GM23248 (cell line): ENCODE measurements around the gene SMARCA4. TPM values are rescaled to one million over a fixed set of nuclear protein-coding genes. Genes with fewer than 3 reads are reported as not detected.
"Not testable (repeated sequence)": the region's sequence is repeated elsewhere in the genome, so short reads cannot be mapped to it uniquely, and the experiment has no call there.

Source experiments
- DNase-seq: peaks from one replicate; pipeline ENCODE4 v3.0.0-alpha.2; 2015
- H2AFZ ChIP-seq: fragments of 200-600 bp; sonication (generic); 2 replicates; pipeline ENCODE4 v1.6.1; 2016; ENCODE audit warnings: antibody characterized with exemption
- H3F3A ChIP-seq: fragments of 200-600 bp; sonication (generic); 2 replicates; pipeline ENCODE4 v1.6.1; 2016; ENCODE audit warnings: mild to moderate bottlenecking, antibody characterized with exemption, mixed run types; ENCODE audit not compliant: insufficient read depth
- H3K27ac ChIP-seq: fragments of 200-600 bp; sonication (generic); 2 replicates; pipeline ENCODE4 v1.5.1; 2016; ENCODE audit warnings: mild to moderate bottlenecking
- H3K27me3 ChIP-seq: fragments of 200-600 bp; sonication (generic); replicated peaks from 2 replicates; pipeline ENCODE4 v1.6.1; 2016; ENCODE audit warnings: mild to moderate bottlenecking; ENCODE audit not compliant: insufficient read depth
- H3K36me3 ChIP-seq: fragments of 200-600 bp; sonication (generic); 2 replicates; pipeline ENCODE4 v1.6.1; 2016; ENCODE audit warnings: low read depth, mild to moderate bottlenecking
- H3K4me1 ChIP-seq: fragments of 200-600 bp; sonication (generic); 2 replicates; pipeline ENCODE4 v1.6.1; 2016; ENCODE audit warnings: mild to moderate bottlenecking; ENCODE audit not compliant: insufficient read depth
- H3K4me2 ChIP-seq: fragments of 200-600 bp; sonication (generic); one replicate; pipeline ENCODE4 v1.6.1; 2016; ENCODE audit warnings: mild to moderate bottlenecking; ENCODE audit not compliant: unreplicated experiment
- H3K4me3 ChIP-seq: fragments of 200-600 bp; sonication (generic); 2 replicates; pipeline ENCODE4 v1.5.1; 2016; ENCODE audit warnings: mild to moderate bottlenecking
- H3K79me2 ChIP-seq: fragments of 200-600 bp; sonication (generic); 2 replicates; pipeline ENCODE4 v1.6.1; 2016; ENCODE audit warnings: mild to moderate bottlenecking; ENCODE audit not compliant: insufficient read depth
- H3K9ac ChIP-seq: fragments of 200-600 bp; sonication (generic); 2 replicates; pipeline ENCODE4 v1.6.1; 2016; ENCODE audit warnings: mild to moderate bottlenecking
- H3K9me2 ChIP-seq: fragments of 200-600 bp; sonication (generic); 2 replicates; pipeline ENCODE4 v1.6.1; 2016; ENCODE audit warnings: mixed run types, mild to moderate bottlenecking, moderate library complexity; ENCODE audit not compliant: insufficient read depth
- H3K9me3 ChIP-seq: fragments of 200-600 bp; sonication (generic); one replicate; pipeline ENCODE4 v1.6.1; 2017; ENCODE audit warnings: low read depth
- H4K20me1 ChIP-seq: fragments of 200-600 bp; sonication (generic); 2 replicates; pipeline ENCODE4 v1.6.0; 2016; ENCODE audit not compliant: insufficient read depth
- EZH2 ChIP-seq: fragments of 200-600 bp; sonication (generic); IDR thresholded peaks from 2 replicates; pipeline ENCODE4 v1.6.1; 2018; ENCODE audit warnings: antibody characterized with exemption, mild to moderate bottlenecking; ENCODE audit not compliant: insufficient read depth, poor library complexity, severe bottlenecking
- EZH2phosphoT487 ChIP-seq: fragments of 200-600 bp; sonication (generic); IDR thresholded peaks from 2 replicates; pipeline ENCODE4 v1.6.1; 2018; ENCODE audit warnings: antibody characterized with exemption, moderate library complexity, mild to moderate bottlenecking, low read depth; ENCODE audit not compliant: insufficient read depth
- WGBS, 2 experiments: methylation state at CpG; one replicate each; pipeline ENCODE4 v1.1.6; 2015 to 2017; ENCODE audit warnings: low lambda C conversion rate in 2 of 2, low coverage in 1 of 2; ENCODE audit errors: missing lambda C conversion rate in 2 of 2; 5-methylcytosine and 5-hydroxymethylcytosine counted together
- in situ Hi-C: fragments of 300-500 bp; cut with MboI; formaldehyde crosslinking; loops from 2 replicates; pipeline ENCODE4 v1.15.0; 2020
- polyA plus RNA-seq: library from polyadenylated mRNA; unstranded; fragments of >200 nt; fragmentation: Nextera tagmentation; extraction: Ambion mirVana; gene quantifications from 2 replicates; pipeline ENCODE4 v1.2.1, GENCODE V29; 2016
- total RNA-seq: library from RNA; depleted of rRNA; stranded (reverse); fragments of >200 nt; shearing (Covaris generic); gene quantifications from 2 replicates; pipeline ENCODE4 v1.2.3, GENCODE V29; 2014

Gene SMARCA4
- total and polyA plus RNA-seq, 2 experiments from 2014 or later, result 37.1 to 44.0 TPM

- Histone ChIP-seq H3F3A (peaks cover 7% of the 10 kb centered on the region; the same call in 1 of the 2 replicates), H3K4me1 (peaks cover 7% of the 10 kb centered on the region), H3K9ac (no peak overlapping the region), H4K20me1 (no peaks in the 10 kb centered on the region), H3K9me2 (no peaks in the 10 kb centered on the region), H3K27ac (no peak overlapping the region), H3K36me3 (peaks cover 6% of the 10 kb centered on the region; the same call in 1 of the 2 replicates), H3K4me2 (no peak overlapping the region), H3K4me3 (no peak overlapping the region), H2AFZ (no peak overlapping the region), H3K79me2 (no peaks in the 10 kb centered on the region), H3K9me3 (no peaks in the 10 kb centered on the region), H3K27me3 (no peaks in the 10 kb centered on the region)
- in situ Hi-C loops, result no loop called here
- 84 to 89% methylated on average over 4 of the region's 4 CpGs for WGBS, 2 experiments
- TF ChIP-seq EZH2phosphoT487, result no peak
- no peak for TF ChIP-seq EZH2
- DNase-seq, result no peak
Measured at GRCh38 chr19:11070123-11070522, 109.3 kb downstream of the SMARCA4 start.

GRCh38 chr19:11073568-11073967 is 112.7 kb downstream of the SMARCA4 start:
- H3K9me2 ChIP-seq, result no peaks in the 10 kb centered on the region
- no peak overlapping the region for H3K4me2 ChIP-seq
- H3K36me3 ChIP-seq, result no peaks in the 10 kb centered on the region
- DNase-seq, result no peak
- WGBS, 2 experiments, result 96 to 97% methylated on average over 9 of the region's 9 CpGs
- H3F3A ChIP-seq, result peaks cover 7% of the 10 kb centered on the region; the same call in 1 of the 2 replicates
- H3K9ac ChIP-seq, result no peak overlapping the region
- in situ Hi-C loops, result no loop called here
- no peak overlapping the region for H2AFZ ChIP-seq
- H3K27ac ChIP-seq, result no peak overlapping the region
- no peak for TF ChIP-seq EZH2phosphoT487
- TF ChIP-seq EZH2, result no peak
- H3K79me2 ChIP-seq, result no peaks in the 10 kb centered on the region
- H4K20me1 ChIP-seq, result no peaks in the 10 kb centered on the region
- H3K9me3 ChIP-seq, result no peaks in the 10 kb centered on the region
- no peaks in the 10 kb centered on the region for H3K27me3 ChIP-seq
- no peak overlapping the region for H3K4me3 ChIP-seq
- H3K4me1 ChIP-seq, result peaks cover 14% of the 10 kb centered on the region

- H4K20me1 ChIP-seq, H3F3A ChIP-seq: not testable (repeated sequence)
Measured at GRCh38 chr19:11076792-11077191, 116.0 kb downstream of the SMARCA4 start.

GRCh38 chr19:11078893-11079292 is 118.1 kb downstream of the SMARCA4 start:
- Histone ChIP-seq H3K9me2 (no peaks in the 10 kb centered on the region), H3K27me3 (no peaks in the 10 kb centered on the region), H3K4me3 (no peak overlapping the region), H3K4me2 (no peak overlapping the region), H3K79me2 (no peaks in the 10 kb centered on the region), H3K9me3 (no peaks in the 10 kb centered on the region), H3K9ac (no peak overlapping the region), H3K4me1 (peaks cover 18% of the 10 kb centered on the region), H4K20me1 (no peaks in the 10 kb centered on the region), H3F3A (no peaks in the 10 kb centered on the region), H3K27ac (no peak overlapping the region), H3K36me3 (no peaks in the 10 kb centered on the region), H2AFZ (no peak overlapping the region)
- no peak for TF ChIP-seq EZH2
- no peak for TF ChIP-seq EZH2phosphoT487
- in situ Hi-C loops, result no loop called here
- DNase-seq, result no peak
- WGBS, 2 experiments, result 94 to 98% methylated on average over 11 of the region's 11 CpGs

More at GRCh38 chr19:11076792-11077191, 116.0 kb downstream of the SMARCA4 start:
- H2AFZ ChIP-seq, DNase-seq, H3K36me3 ChIP-seq, H3K9me3 ChIP-seq, H3K4me3 ChIP-seq, H3K79me2 ChIP-seq, H3K9ac ChIP-seq, in situ Hi-C loops, H3K27ac ChIP-seq, H3K27me3 ChIP-seq, H3K4me2 ChIP-seq, H3K9me2 ChIP-seq: not testable (repeated sequence)
- peaks cover 14% of the 10 kb centered on the region for H3K4me1 ChIP-seq
- 93 to 96% methylated on average over 9 of the region's 9 CpGs for WGBS, 2 experiments

- Histone ChIP-seq H3F3A (peaks cover 1% of the 10 kb centered on the region; the same call in 1 of the 2 replicates), H3K9ac (no peak overlapping the region), H4K20me1 (no peaks in the 10 kb centered on the region), H3K9me3 (no peaks in the 10 kb centered on the region), H3K27ac (no peak overlapping the region), H3K4me1 (peaks cover 22% of the 10 kb centered on the region), H3K36me3 (no peaks in the 10 kb centered on the region), H3K79me2 (no peaks in the 10 kb centered on the region), H3K4me3 (no peak overlapping the region), H2AFZ (no peak overlapping the region), H3K4me2 (no peak overlapping the region), H3K9me2 (no peaks in the 10 kb centered on the region), H3K27me3 (no peaks in the 10 kb centered on the region)
- TF ChIP-seq EZH2, result no peak
- no peak for TF ChIP-seq EZH2phosphoT487
- in situ Hi-C loops, result no loop called here
- DNase-seq, result no peak
- WGBS, 2 experiments, result 93 to 94% methylated on average over 9 of the region's 9 CpGs
Measured at GRCh38 chr19:11079999-11080398, 119.2 kb downstream of the SMARCA4 start.
